HCT116 (cell line): ENCODE measurements around the gene NR2C2. TPM values are rescaled to one million over a fixed set of nuclear protein-coding genes. Genes with fewer than 3 reads are reported as not detected.

ENCODE experiments used
- ATAC-seq: fragments of 200-7000 bp; cut with Tn5 transposase; 2 replicates; pipeline ENCODE4 v1.9.1; 2020; ENCODE audit warnings: mild to moderate bottlenecking, moderate library complexity
- BruUV-seq: library from RNA; stranded (reverse); fragments of 400-500 nt; replicated peaks from 2 replicates; lab custom pipeline; 2021; lab: Mats Ljungman, UMichigan
- CTCF ChIA-PET: fragments of 300-600 bp; sonication (Branson Sonifier 250); formaldehyde crosslinking; loops from one replicate; lab custom pipeline; 2021; ENCODE audit warnings: antibody characterized with exemption; lab: Charles Lee
- POLR2A ChIA-PET: fragments of 300-600, 350-600 bp; sonication (Branson Sonifier 250); formaldehyde crosslinking; loops from one replicate; lab custom pipeline; 2021; ENCODE audit warnings: antibody characterized with exemption; lab: Charles Lee
- RAD21 ChIA-PET, 2 experiments: fragments of 300-600 bp; sonication (Branson Sonifier 250); formaldehyde crosslinking; loops; one replicate each; lab custom pipeline; 2023; ENCODE audit warnings: low total read pairs in 2 of 2; ENCODE audit not compliant: uncharacterized antibody in 2 of 2, unreplicated experiment in 2 of 2, low non-redundant PET in 1 of 2; lab: Charles Lee
- DNase-seq: peaks from one replicate; pipeline ENCODE4 v3.0.0-alpha.2; 2010; ENCODE audit warnings: low read depth, low spot score
- H2AFZ ChIP-seq: fragments of 200-600 bp; shearing (Covaris generic), sonication (generic); 2 replicates; pipeline ENCODE4 v1.6.1; 2017; ENCODE audit warnings: low read depth, mixed run types, mixed read lengths, antibody characterized with exemption, low read length; ENCODE audit not compliant: poor library complexity, severe bottlenecking
- H3K27ac ChIP-seq: 2 replicates; pipeline ENCODE4 v1.5.1; 2012; ENCODE audit warnings: low read depth, low read length
- H3K27me3 ChIP-seq: fragments of 200-600 bp; sonication (generic); 2 replicates; pipeline ENCODE4 v1.6.1; 2016; ENCODE audit warnings: mixed run types, low read length, mixed read lengths; ENCODE audit not compliant: insufficient read depth
- H3K36me3 ChIP-seq, 2 experiments: fragments of 200-500 bp in 1 of 2; fragments of 200-600 bp in 1 of 2; sonication (Bioruptor generic) in 1 of 2; sonication (generic) in 1 of 2; 2 replicates each; pipeline versions ENCODE4 v1.5.1 to v1.6.1; 2014 to 2016; ENCODE audit warnings: low read length in 2 of 2, inconsistent platforms in 1 of 2, mixed read lengths in 1 of 2, mixed run types in 1 of 2; ENCODE audit not compliant: insufficient read depth in 2 of 2, control insufficient read depth in 1 of 2
- H3K4me1 ChIP-seq, 2 experiments: fragments of 200-600 bp in 1 of 2; sonication (generic) in 1 of 2; 2 replicates each; pipeline versions ENCODE4 v1.5.1 to v1.6.1; 2012 to 2017; ENCODE audit warnings: low read length in 2 of 2, inconsistent platforms in 1 of 2, mild to moderate bottlenecking in 1 of 2, mixed read lengths in 1 of 2, mixed run types in 1 of 2, moderate library complexity in 1 of 2; ENCODE audit not compliant: insufficient read depth in 2 of 2, control insufficient read depth in 1 of 2
- H3K4me2 ChIP-seq: fragments of 200-600 bp; sonication (generic); 2 replicates; pipeline ENCODE4 v1.6.1; 2017; ENCODE audit warnings: mixed run types, low read length, mixed read lengths
- H3K4me3 ChIP-seq, 2 experiments: fragments of 200-600 bp in 1 of 2; sonication (generic) in 1 of 2; replicated peaks in 1 of 2; 2 replicates each; pipeline ENCODE4 v1.5.1; 2011 to 2016; ENCODE audit warnings: low read length in 2 of 2, control low read depth in 1 of 2, low read depth in 1 of 2, mild to moderate bottlenecking in 1 of 2, mixed read lengths in 1 of 2, mixed run types in 1 of 2
- H3K79me2 ChIP-seq: fragments of 200-600 bp; sonication (generic); 2 replicates; pipeline ENCODE4 v1.6.1; 2017; ENCODE audit warnings: mild to moderate bottlenecking, mixed run types, low read length, moderate library complexity, mixed read lengths; ENCODE audit not compliant: insufficient read depth
- H3K9ac ChIP-seq: fragments of 200-600 bp; sonication (generic); 2 replicates; pipeline ENCODE4 v1.6.1; 2016; ENCODE audit warnings: low read length, mixed read lengths
- H3K9me2 ChIP-seq: fragments of 200-600 bp; sonication (generic), shearing (Covaris generic); 2 replicates; pipeline ENCODE4 v1.6.1; 2017; ENCODE audit warnings: mixed run types, mild to moderate bottlenecking, moderate library complexity; ENCODE audit not compliant: insufficient read depth
- H3K9me3 ChIP-seq, 2 experiments: fragments of 200-500 bp in 1 of 2; fragments of 200-600 bp in 1 of 2; sonication (Bioruptor generic) in 1 of 2; sonication (generic) in 1 of 2; 2 replicates each; pipeline ENCODE4 v1.6.1; 2014 to 2017; ENCODE audit warnings: low read length in 2 of 2, mixed read lengths in 2 of 2, inconsistent platforms in 1 of 2, low read depth in 1 of 2, mild to moderate bottlenecking in 1 of 2, mixed run types in 1 of 2, moderate library complexity in 1 of 2; ENCODE audit not compliant: control insufficient read depth in 1 of 2, insufficient read depth in 1 of 2
- H4K20me1 ChIP-seq: fragments of 200-600 bp; sonication (generic), shearing (Covaris generic); 2 replicates; pipeline ENCODE4 v1.6.1; 2017; ENCODE audit warnings: mixed run types, mild to moderate bottlenecking, moderate library complexity; ENCODE audit not compliant: insufficient read depth
- ATF3 ChIP-seq: IDR thresholded peaks from 2 replicates; pipeline ENCODE4 v1.6.1; 2012
- CBX3 ChIP-seq: IDR thresholded peaks from 2 replicates; pipeline ENCODE4 v1.6.1; 2012; ENCODE audit warnings: low read depth
- CEBPB ChIP-seq: IDR thresholded peaks from 2 replicates; pipeline ENCODE4 v1.6.1; 2012; ENCODE audit warnings: low read depth
- CTCF ChIP-seq, 3 experiments: fragments of 200-600 bp in 1 of 3; sonication (generic) in 1 of 3; IDR thresholded peaks in 2 of 3; conservative IDR thresholded peaks in 1 of 3; 2 replicates each; pipeline ENCODE4 v1.5.1; 2012 to 2017; ENCODE audit warnings: low read depth in 2 of 3, low read length in 2 of 3, antibody characterized with exemption in 1 of 3, borderline replicate concordance in 1 of 3, control low read depth in 1 of 3, mild to moderate bottlenecking in 1 of 3, mixed read lengths in 1 of 3, mixed run types in 1 of 3, moderate library complexity in 1 of 3; ENCODE audit not compliant: insufficient read depth in 1 of 3
- EGR1 ChIP-seq: IDR thresholded peaks from 2 replicates; pipeline ENCODE4 v1.6.1; 2012; ENCODE audit warnings: low read depth
- ELF1 ChIP-seq: IDR thresholded peaks from 2 replicates; pipeline ENCODE4 v1.6.1; 2012; ENCODE audit warnings: low read depth, borderline replicate concordance
- EZH2 ChIP-seq: fragments of 200-600 bp; sonication (generic); IDR thresholded peaks from 2 replicates; pipeline ENCODE4 v1.6.1; 2017; ENCODE audit warnings: antibody characterized with exemption, mixed run types
- EZH2phosphoT487 ChIP-seq: fragments of 200-600 bp; IDR thresholded peaks from 2 replicates; pipeline ENCODE4 v1.6.1; 2018; ENCODE audit warnings: antibody characterized with exemption, borderline replicate concordance
- FOSL1 ChIP-seq: IDR thresholded peaks from 2 replicates; pipeline ENCODE4 v1.6.1; 2012; ENCODE audit warnings: low read depth
- JUND ChIP-seq: IDR thresholded peaks from 2 replicates; pipeline ENCODE4 v1.6.1; 2012
- MAX ChIP-seq: IDR thresholded peaks from 2 replicates; pipeline ENCODE4 v1.6.1; 2012
- POLR2AphosphoS5 ChIP-seq: IDR thresholded peaks from 2 replicates; pipeline ENCODE4 v1.6.1; 2011; ENCODE audit warnings: mild to moderate bottlenecking, low read depth, low read length, moderate library complexity
- RAD21 ChIP-seq: IDR thresholded peaks from 2 replicates; pipeline ENCODE4 v1.6.1; 2012; ENCODE audit warnings: low read depth, mild to moderate bottlenecking
- REST ChIP-seq: IDR thresholded peaks from 2 replicates; pipeline ENCODE4 v1.6.1; 2012; ENCODE audit warnings: low read depth
- SIN3A ChIP-seq: IDR thresholded peaks from 2 replicates; pipeline ENCODE4 v1.6.1; 2012; ENCODE audit warnings: low read depth
- SP1 ChIP-seq: IDR thresholded peaks from 2 replicates; pipeline ENCODE4 v1.6.1; 2012; ENCODE audit warnings: low read depth
- YY1 ChIP-seq: IDR thresholded peaks from 2 replicates; pipeline ENCODE4 v1.6.1; 2011; ENCODE audit warnings: low read length, low read depth, moderate library complexity, mild to moderate bottlenecking; ENCODE audit not compliant: insufficient replicate concordance; ENCODE audit errors: extremely low read depth
- ZBTB33 ChIP-seq: IDR thresholded peaks from 2 replicates; pipeline ENCODE4 v1.6.1; 2011; ENCODE audit warnings: mild to moderate bottlenecking, low read length, moderate library complexity; ENCODE audit not compliant: insufficient replicate concordance; ENCODE audit errors: extremely low read depth
- ZNF274 ChIP-seq: fragments of 200-500 bp; sonication (Bioruptor generic); IDR thresholded peaks from 2 replicates; pipeline ENCODE4 v1.6.1; 2014; ENCODE audit warnings: mild to moderate bottlenecking, low read depth, low read length, inconsistent platforms
- intact Hi-C: fragments of 100-400 bp; cut with micrococcal nuclease; formaldehyde crosslinking; loops from 2 replicates; pipeline ENCODE4 v1.10.0; 2022
- total RNA-seq: library from RNA; stranded (reverse); gene quantifications from one replicate; pipeline ENCODE4 v1.2.1, GENCODE V29; 2021; ENCODE audit not compliant: unreplicated experiment

NR2C2 gene
- total RNA-seq, 1 experiment from 2014 or later: 45.0 TPM

- no TSS peak for BruUV-seq
- H3K79me2 ChIP-seq: peaks cover 63% of the 10 kb centered on the region
- no peak overlapping the region for H3K4me2 ChIP-seq
These were observed 42.8 kb downstream of the NR2C2 start for GRCh38 chr3:14989943-14990779.

More at GRCh38 chr3:14989943-14990779, 42.8 kb downstream of the NR2C2 start:
- ChIA-PET CTCF (no interaction called here), POLR2A (no interaction called here), RAD21 (interaction anchor here in 1 of 2 experiments (0.7 kb wide), 1 partner anchor 32 kb away, joined by 5 read pairs; no protein-coding TSS in a partner anchor)
- Histone ChIP-seq H3K4me3 (no peak overlapping the region), H3K4me1 (peaks cover 9 to 11% of the 10 kb centered on the region in 2 experiments; a peak in 2 of 4 replicates), H3K9me3 (no peaks in the 10 kb centered on the region), H4K20me1 (0 out of 2 replicates have a peak, but pooled peaks cover 9% of the 10 kb centered on the region), H2AFZ (no peak overlapping the region), H3K36me3 (no peaks in the 10 kb centered on the region), H3K27ac (no peak overlapping the region), H3K9me2 (no peaks in the 10 kb centered on the region), H3K9ac (no peak overlapping the region), H3K27me3 (no peaks in the 10 kb centered on the region)
- DNase-seq: no peak
- intact Hi-C loops: no loop called here
- no peak for TF ChIP-seq ELF1
- TF ChIP-seq FOSL1: no peak
- TF ChIP-seq POLR2AphosphoS5: no peak
- no peak for TF ChIP-seq JUND
- TF ChIP-seq YY1: no peak
- no peak for TF ChIP-seq CEBPB
- no peak for TF ChIP-seq SP1
- TF ChIP-seq ATF3: no peak
- TF ChIP-seq SIN3A: no peak
- no peak for TF ChIP-seq CBX3
- TF ChIP-seq ZBTB33: no peak
- TF ChIP-seq ZNF274: no peak
- no peak for TF ChIP-seq REST
- TF ChIP-seq CTCF (IDR thresholded peaks at IDR 0.05 in 2 of 3, conservative IDR thresholded peaks at IDR 0.05 in 1 of 3; ENCODE audit: borderline replicate concordance in 1 of 3, insufficient read depth in 1 of 3, low read depth in 2 of 3, low read length in 2 of 3): no peak
- TF ChIP-seq EZH2: no peak
- TF ChIP-seq RAD21: no peak
- no peak for TF ChIP-seq EZH2phosphoT487
- TF ChIP-seq MAX: no peak
- TF ChIP-seq EGR1: no peak
- no peak for ATAC-seq
